Measurements from ENCODE around the gene OSBPL3.

The OSBPL3 gene

DNA sequence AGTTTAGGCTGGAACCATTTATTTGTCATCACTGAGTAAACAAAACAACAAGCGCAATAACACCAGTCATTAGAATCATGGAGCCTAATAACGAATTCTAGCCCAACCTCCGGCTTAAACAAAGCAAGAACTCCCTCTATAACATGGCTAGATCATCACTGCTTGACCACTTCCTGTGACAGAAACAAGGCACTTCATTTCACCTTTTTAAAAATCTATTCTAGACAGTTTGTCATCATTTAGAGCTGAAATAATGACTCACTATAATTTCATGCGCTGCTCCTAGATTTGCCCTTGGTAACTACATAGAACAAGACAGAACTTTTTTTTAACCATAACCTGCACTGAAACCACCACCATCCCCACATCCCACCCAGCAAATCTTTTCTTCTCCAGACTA lies 81.3 kb downstream of the OSBPL3 start:
- no peaks in the 10 kb centered on the region for H3K9me3 ChIP-seq (ENCODE audit: control insufficient read depth, insufficient read depth, low read length)
- no peaks in the 10 kb centered on the region for H3K36me3 ChIP-seq (ENCODE audit: insufficient read depth, low read length)
- H3K4me1 ChIP-seq (ENCODE audit: insufficient read depth, low read length), result peaks cover 4% of the 10 kb centered on the region; the same call in 1 of the 2 replicates
- H3K9ac ChIP-seq (ENCODE audit: low read depth, low read length), result no peak overlapping the region

GRCh38 chr7:24896031-24896501 lies 83.9 kb downstream of the OSBPL3 start:
- peaks cover 11% of the 10 kb centered on the region for H3K4me1 ChIP-seq (ENCODE audit: insufficient read depth, low read length)
- H3K9ac ChIP-seq (ENCODE audit: low read depth, low read length), result no peak overlapping the region
- H3K36me3 ChIP-seq (ENCODE audit: insufficient read depth, low read length), result no peaks in the 10 kb centered on the region; the same call in 1 of the 2 replicates

DNA sequence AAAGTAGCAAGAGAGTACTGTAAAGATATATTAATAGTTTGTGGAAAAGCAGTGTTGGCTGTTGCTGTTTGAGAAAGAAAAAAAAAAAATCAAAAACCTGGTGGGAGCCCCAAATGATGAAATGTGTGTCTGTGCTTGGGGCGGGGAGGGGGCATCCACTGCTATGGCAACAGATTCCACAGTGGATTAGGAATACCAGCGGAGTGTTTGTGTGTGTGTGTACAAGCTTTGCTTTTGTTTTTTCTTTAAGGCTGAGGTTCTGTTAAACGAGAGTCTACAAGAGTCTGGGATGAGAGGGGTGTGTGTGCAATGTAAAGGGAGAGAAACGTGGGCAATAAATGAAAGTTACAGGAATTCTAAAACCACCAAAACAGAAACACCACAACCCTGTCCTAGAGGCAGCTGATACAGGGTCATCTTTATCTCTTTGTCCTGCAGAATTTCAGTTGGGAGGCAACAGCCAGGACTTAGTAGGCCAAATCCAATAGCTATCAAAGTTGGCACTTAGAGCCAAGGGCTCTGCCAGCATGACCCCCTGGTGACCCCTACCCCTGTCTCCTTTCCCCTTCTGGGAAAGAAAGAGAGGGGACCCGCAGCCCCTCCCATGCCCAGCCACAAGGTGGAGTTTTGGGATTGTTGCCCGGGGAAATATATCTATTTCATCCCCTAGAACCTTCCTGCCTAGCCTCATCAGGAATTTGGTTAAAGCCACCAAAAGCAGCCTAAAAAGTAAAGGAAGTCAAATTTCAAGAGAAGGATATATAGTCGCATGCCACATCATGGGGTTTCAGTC lies 85.4 kb downstream of the OSBPL3 start:
- Histone ChIP-seq H3K4me1 (ENCODE audit: insufficient read depth, low read length) (peaks cover 11% of the 10 kb centered on the region), H3K36me3 (ENCODE audit: insufficient read depth, low read length) (no peaks in the 10 kb centered on the region; the same call in 1 of the 2 replicates), H3K9me3 (ENCODE audit: control insufficient read depth, insufficient read depth, low read length) (no peaks in the 10 kb centered on the region), H3K9ac (ENCODE audit: low read depth, low read length) (no peak overlapping the region)

More at GRCh38 chr7:24896031-24896501, 83.9 kb downstream of the OSBPL3 start:
- no peaks in the 10 kb centered on the region for H3K9me3 ChIP-seq (ENCODE audit: control insufficient read depth, insufficient read depth, low read length)

DNA sequence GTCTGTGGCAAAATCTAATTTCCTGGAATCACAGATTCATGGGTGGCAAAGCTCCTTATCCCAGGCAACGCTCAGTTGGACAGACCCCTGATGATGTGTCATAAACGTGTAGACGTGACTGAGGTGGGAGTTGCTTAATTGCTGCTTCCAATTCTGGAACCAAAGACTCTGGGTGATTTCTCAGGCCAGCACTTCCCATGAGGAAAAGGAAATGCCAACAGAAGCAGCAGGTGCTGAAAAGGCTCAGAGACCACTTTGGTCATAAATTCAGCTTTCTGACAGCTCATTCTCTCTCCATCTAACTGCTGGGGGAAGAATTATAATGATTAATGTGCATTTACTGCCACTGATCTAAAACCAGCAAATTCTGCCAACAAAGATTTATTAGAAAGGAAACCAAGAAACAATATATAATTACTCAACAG lies 88.7 kb downstream of the OSBPL3 start:
- Histone ChIP-seq H3K36me3 (ENCODE audit: insufficient read depth, low read length) (no peaks in the 10 kb centered on the region; the same call in 1 of the 2 replicates), H3K9me3 (ENCODE audit: control insufficient read depth, insufficient read depth, low read length) (no peaks in the 10 kb centered on the region), H3K9ac (ENCODE audit: low read depth, low read length) (no peak overlapping the region), H3K4me1 (ENCODE audit: insufficient read depth, low read length) (peaks cover 11% of the 10 kb centered on the region)

DNA sequence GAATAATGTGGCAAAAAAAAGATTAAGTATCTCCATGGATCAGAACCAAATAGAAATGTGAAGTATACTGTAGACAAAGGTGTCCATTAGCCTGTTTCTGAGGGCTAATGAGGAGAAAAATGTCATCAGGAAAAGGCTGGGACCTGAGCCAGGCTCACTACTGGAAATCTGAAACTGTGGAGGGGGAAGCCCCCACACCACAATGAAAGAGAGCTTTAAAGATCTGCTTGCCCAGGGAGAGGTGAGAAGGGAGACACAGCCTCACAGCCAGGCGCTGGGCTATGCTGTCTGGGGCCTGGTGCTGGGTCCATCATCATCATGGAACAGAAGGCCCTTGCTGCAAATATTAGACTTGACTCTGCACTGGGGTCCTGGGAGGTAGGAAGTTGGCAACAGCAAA lies 90.4 kb downstream of the OSBPL3 start:
- Histone ChIP-seq H3K36me3 (ENCODE audit: insufficient read depth, low read length) (no peaks in the 10 kb centered on the region; the same call in 1 of the 2 replicates), H3K9me3 (ENCODE audit: control insufficient read depth, insufficient read depth, low read length) (no peaks in the 10 kb centered on the region), H3K9ac (ENCODE audit: low read depth, low read length) (no peak overlapping the region), H3K4me1 (ENCODE audit: insufficient read depth, low read length) (peaks cover 10% of the 10 kb centered on the region; the same call in 1 of the 2 replicates)

DNA sequence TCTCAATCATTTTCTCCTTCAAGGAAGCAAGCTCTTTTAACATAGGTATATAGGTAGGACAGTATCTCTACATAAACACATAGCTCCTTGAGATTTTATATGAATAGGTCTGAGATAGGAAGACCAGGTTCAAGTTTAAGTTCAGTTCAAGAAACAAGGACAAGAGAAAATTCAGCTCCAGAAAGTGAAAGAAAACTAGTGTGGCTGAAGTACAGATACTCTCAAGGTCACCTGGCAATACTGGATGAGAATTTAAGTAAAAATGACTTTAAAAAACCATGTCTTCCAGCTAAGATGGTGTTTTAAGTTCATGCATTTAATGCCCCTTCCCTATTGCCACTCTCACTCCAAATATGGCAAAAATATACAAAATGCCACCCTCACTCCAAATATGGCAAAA lies 91.3 kb downstream of the OSBPL3 start:
- H3K36me3 ChIP-seq (ENCODE audit: insufficient read depth, low read length), result no peaks in the 10 kb centered on the region; the same call in 1 of the 2 replicates
- no peaks in the 10 kb centered on the region for H3K9me3 ChIP-seq (ENCODE audit: control insufficient read depth, insufficient read depth, low read length)

DNA sequence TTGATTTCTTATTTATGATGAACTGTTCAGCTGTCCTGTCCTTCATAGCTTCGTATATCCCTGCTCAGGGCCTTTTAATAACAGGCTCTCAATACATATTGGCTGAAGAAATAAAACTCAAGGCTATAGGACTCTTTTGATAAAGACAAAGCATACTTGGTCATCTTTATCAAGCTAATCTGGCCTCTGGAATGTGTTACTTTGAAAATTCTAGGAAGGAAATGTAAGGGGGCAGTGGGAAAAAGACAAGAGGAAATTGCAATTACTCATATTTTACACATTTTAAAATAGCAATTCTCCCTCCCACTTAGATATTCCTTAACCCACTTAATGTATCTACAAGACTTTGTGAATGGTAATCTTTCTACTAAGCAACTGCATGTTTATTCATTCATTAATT lies 94.3 kb downstream of the OSBPL3 start:
- Histone ChIP-seq H3K9ac (ENCODE audit: low read depth, low read length) (no peak overlapping the region), H3K4me1 (ENCODE audit: insufficient read depth, low read length) (no peaks in the 10 kb centered on the region; the same call in 1 of the 2 replicates), H3K36me3 (ENCODE audit: insufficient read depth, low read length) (no peaks in the 10 kb centered on the region), H3K9me3 (ENCODE audit: control insufficient read depth, insufficient read depth, low read length) (no peaks in the 10 kb centered on the region)

More for the DNA sequence above, 91.3 kb downstream of the OSBPL3 start:
- Histone ChIP-seq H3K9ac (ENCODE audit: low read depth, low read length) (no peak overlapping the region), H3K4me1 (ENCODE audit: insufficient read depth, low read length) (peaks cover 8% of the 10 kb centered on the region; the same call in 1 of the 2 replicates)

- Histone ChIP-seq H3K4me1 (ENCODE audit: insufficient read depth, low read length) (no peaks in the 10 kb centered on the region; the same call in 1 of the 2 replicates), H3K9ac (ENCODE audit: low read depth, low read length) (no peak overlapping the region), H3K36me3 (ENCODE audit: insufficient read depth, low read length) (no peaks in the 10 kb centered on the region), H3K9me3 (ENCODE audit: control insufficient read depth, insufficient read depth, low read length) (no peaks in the 10 kb centered on the region)
Measured at GRCh38 chr7:24885305-24885704, 94.7 kb downstream of the OSBPL3 start.

DNA sequence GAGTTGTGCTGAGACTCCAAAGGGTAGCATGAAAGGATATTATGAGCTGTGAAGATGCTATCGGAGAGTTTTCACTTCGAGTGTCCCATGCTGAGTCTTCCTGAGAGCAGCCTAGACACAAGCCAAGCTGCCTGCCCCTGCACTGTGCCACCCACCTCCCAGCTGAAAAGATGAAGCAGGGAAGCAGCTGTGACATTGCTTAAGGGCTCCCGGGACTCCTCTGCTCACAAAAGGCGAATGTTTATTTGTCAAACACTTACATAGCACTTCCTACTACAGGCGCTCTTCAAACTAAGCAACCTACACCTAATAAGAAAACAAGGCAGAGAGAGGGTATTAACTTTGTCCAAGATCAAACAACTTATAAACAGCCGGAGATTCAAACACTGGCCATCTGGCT lies 95.6 kb downstream of the OSBPL3 start:
- Histone ChIP-seq H3K9ac (ENCODE audit: low read depth, low read length) (no peak overlapping the region), H3K4me1 (ENCODE audit: insufficient read depth, low read length) (peaks cover under 1% of the 10 kb centered on the region; the same call in 1 of the 2 replicates), H3K9me3 (ENCODE audit: control insufficient read depth, insufficient read depth, low read length) (no peaks in the 10 kb centered on the region), H3K36me3 (ENCODE audit: insufficient read depth, low read length) (no peaks in the 10 kb centered on the region)

DNA sequence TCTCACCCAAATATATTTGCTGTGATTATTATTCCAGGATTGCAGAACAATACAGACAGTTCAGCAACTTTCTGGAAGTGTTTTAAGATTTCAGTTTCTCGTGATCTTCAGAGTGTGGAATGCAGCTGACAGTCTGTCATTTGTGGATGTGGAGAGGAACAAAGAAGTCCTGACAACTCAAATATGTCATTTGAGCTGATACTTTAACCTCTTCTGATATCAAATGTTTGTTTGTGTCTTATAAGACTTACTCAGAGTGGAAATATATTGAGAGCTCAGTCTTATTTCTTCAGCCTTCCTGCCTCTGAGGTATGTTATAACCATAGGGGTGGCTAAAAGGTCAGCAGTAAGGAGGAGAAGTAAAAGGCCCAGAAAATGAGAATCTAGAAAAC lies 96.4 kb downstream of the OSBPL3 start:
- Histone ChIP-seq H3K9ac (ENCODE audit: low read depth, low read length) (no peak overlapping the region), H3K36me3 (ENCODE audit: insufficient read depth, low read length) (no peaks in the 10 kb centered on the region), H3K9me3 (ENCODE audit: control insufficient read depth, insufficient read depth, low read length) (no peaks in the 10 kb centered on the region), H3K4me1 (ENCODE audit: insufficient read depth, low read length) (peaks cover 9% of the 10 kb centered on the region)

- peaks cover 14% of the 10 kb centered on the region for H3K4me1 ChIP-seq (ENCODE audit: insufficient read depth, low read length)
- no peaks in the 10 kb centered on the region for H3K9me3 ChIP-seq (ENCODE audit: control insufficient read depth, insufficient read depth, low read length)
- H3K36me3 ChIP-seq (ENCODE audit: insufficient read depth, low read length), result no peaks in the 10 kb centered on the region
- H3K9ac ChIP-seq (ENCODE audit: low read depth, low read length), result no peak overlapping the region
Measured at GRCh38 chr7:24882989-24883621, 96.9 kb downstream of the OSBPL3 start.

- Histone ChIP-seq H3K9ac (ENCODE audit: low read depth, low read length) (no peak overlapping the region), H3K9me3 (ENCODE audit: control insufficient read depth, insufficient read depth, low read length) (no peaks in the 10 kb centered on the region), H3K36me3 (ENCODE audit: insufficient read depth, low read length) (no peaks in the 10 kb centered on the region), H3K4me1 (ENCODE audit: insufficient read depth, low read length) (peaks cover 21% of the 10 kb centered on the region)
Measured at GRCh38 chr7:24881623-24882022, 98.4 kb downstream of the OSBPL3 start.

GRCh38 chr7:24880886-24881285 lies 99.1 kb downstream of the OSBPL3 start:
- peaks cover 21% of the 10 kb centered on the region for H3K4me1 ChIP-seq (ENCODE audit: insufficient read depth, low read length)
- no peaks in the 10 kb centered on the region for H3K36me3 ChIP-seq (ENCODE audit: insufficient read depth, low read length)
- H3K9ac ChIP-seq (ENCODE audit: low read depth, low read length), result no peak overlapping the region
- H3K9me3 ChIP-seq (ENCODE audit: control insufficient read depth, insufficient read depth, low read length), result no peaks in the 10 kb centered on the region

DNA sequence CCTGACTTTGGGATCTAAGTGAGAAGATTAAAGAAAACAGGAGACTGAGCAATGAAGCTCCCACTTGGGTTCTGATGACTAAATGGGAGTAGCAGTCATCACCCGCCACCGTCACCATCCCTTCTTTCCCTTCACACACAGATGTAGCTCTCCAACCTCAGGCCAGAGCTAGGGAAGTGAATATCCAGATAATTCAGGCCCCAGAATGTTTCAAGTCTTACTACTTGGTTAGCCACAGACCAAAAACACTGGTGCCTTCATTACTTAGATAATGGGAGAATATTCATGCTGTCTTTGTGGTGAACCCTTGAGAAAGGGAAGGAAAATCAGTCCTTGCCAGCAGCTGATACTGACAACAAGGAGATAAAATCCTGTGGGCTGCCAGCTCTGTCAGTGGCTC lies 100.7 kb downstream of the OSBPL3 start:
- no peaks in the 10 kb centered on the region for H3K36me3 ChIP-seq (ENCODE audit: insufficient read depth, low read length)
- no peak overlapping the region for H3K9ac ChIP-seq (ENCODE audit: low read depth, low read length)
- peaks cover 21% of the 10 kb centered on the region for H3K4me1 ChIP-seq (ENCODE audit: insufficient read depth, low read length)
- H3K9me3 ChIP-seq (ENCODE audit: control insufficient read depth, insufficient read depth, low read length), result no peaks in the 10 kb centered on the region

Data from ES-I3 (cell line).